Measurements from ENCODE around the gene MAP3K5.

MAP3K5 gene

DNA sequence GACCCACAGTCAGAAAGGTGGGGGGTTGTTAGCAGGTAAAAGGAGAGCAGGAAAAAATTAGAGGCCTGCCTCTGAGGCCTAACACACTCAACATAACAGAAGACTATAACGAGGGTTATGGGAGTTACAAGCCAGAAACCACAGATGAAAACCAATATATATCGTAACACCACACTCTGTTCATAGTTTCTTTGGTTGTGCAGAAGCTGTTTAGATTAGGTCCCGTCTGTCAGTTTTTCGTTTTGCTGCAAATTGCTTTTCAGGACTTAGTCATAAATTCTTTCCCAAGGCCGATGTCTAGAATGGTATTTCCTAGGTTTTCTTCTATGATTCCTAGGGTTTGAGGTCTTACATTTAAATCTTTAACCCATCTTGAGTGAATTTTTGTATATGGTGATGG is 3.7 kb upstream of the MAP3K5 start:
- Histone ChIP-seq H3K4me2 (ENCODE audit: low read length) (no peak overlapping the region), H3K9ac (ENCODE audit: low read length) (no peak overlapping the region), H3K27ac (ENCODE audit: low read depth, low read length, poor library complexity, severe bottlenecking) (no peak overlapping the region), H3K27me3 (ENCODE audit: insufficient read depth, low read length) (no peaks in the 10 kb centered on the region), H4K20me1 (ENCODE audit: insufficient read depth, low read length) (no peaks in the 10 kb centered on the region), H3K4me1 (ENCODE audit: insufficient read depth, low read length, severe bottlenecking) (peaks cover 9% of the 10 kb centered on the region), H3K9me3 (ENCODE audit: low read length) (no peaks in the 10 kb centered on the region), H3K9me2 (ENCODE audit: low read depth, low read length) (no peaks in the 10 kb centered on the region), H3K36me3 (ENCODE audit: insufficient read depth, low read length) (no peaks in the 10 kb centered on the region), H3K4me3 (ENCODE audit: low read depth, low read length, poor library complexity, severe bottlenecking) (no peak overlapping the region), H2AFZ (ENCODE audit: low read length) (no peak overlapping the region), H3F3A (ENCODE audit: insufficient read depth, low read length) (no peaks in the 10 kb centered on the region), H3K79me2 (ENCODE audit: insufficient read depth, low read length) (peaks cover under 1% of the 10 kb centered on the region; the same call in 1 of the 2 replicates)
- TF ChIP-seq EZH2 (IDR thresholded peaks at IDR 0.05; ENCODE audit: borderline replicate concordance, low read length), result no peak
- TF ChIP-seq, protein P1, sequence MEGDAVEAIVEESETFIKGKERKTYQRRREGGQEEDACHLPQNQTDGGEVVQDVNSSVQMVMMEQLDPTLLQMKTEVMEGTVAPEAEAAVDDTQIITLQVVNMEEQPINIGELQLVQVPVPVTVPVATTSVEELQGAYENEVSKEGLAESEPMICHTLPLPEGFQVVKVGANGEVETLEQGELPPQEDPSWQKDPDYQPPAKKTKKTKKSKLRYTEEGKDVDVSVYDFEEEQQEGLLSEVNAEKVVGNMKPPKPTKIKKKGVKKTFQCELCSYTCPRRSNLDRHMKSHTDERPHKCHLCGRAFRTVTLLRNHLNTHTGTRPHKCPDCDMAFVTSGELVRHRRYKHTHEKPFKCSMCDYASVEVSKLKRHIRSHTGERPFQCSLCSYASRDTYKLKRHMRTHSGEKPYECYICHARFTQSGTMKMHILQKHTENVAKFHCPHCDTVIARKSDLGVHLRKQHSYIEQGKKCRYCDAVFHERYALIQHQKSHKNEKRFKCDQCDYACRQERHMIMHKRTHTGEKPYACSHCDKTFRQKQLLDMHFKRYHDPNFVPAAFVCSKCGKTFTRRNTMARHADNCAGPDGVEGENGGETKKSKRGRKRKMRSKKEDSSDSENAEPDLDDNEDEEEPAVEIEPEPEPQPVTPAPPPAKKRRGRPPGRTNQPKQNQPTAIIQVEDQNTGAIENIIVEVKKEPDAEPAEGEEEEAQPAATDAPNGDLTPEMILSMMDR (IDR thresholded peaks at IDR 0.05; ENCODE audit: low read length), result no peak

DNA sequence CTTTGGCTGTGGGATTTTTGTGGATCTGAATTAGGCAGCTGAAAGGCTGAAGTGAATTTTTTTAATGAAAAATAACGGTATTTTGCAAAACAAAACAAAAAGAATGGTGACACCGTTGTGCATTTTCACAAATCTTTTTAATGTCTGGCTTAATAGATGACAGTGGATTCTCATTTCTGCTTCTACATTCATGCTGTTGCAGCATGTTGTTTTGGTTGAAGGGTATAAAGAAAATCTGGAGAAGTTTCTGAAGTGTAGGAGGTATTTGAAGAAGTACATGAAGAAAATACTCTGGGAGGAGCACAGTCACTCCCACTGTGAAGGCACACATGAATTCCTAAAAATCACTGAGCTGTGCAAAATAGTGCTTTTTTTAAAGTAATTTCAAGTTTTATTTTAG is 3.1 kb upstream of the MAP3K5 start:
- Histone ChIP-seq H3K4me3 (ENCODE audit: low read depth, low read length, poor library complexity, severe bottlenecking) (no peak overlapping the region), H3K27me3 (ENCODE audit: insufficient read depth, low read length) (no peaks in the 10 kb centered on the region), H3K27ac (ENCODE audit: low read depth, low read length, poor library complexity, severe bottlenecking) (no peak overlapping the region), H3K4me1 (ENCODE audit: insufficient read depth, low read length, severe bottlenecking) (peaks cover 15% of the 10 kb centered on the region), H3F3A (ENCODE audit: insufficient read depth, low read length) (no peaks in the 10 kb centered on the region), H3K9ac (ENCODE audit: low read length) (no peak overlapping the region), H2AFZ (ENCODE audit: low read length) (no peak overlapping the region), H3K79me2 (ENCODE audit: insufficient read depth, low read length) (peaks cover 7% of the 10 kb centered on the region), H3K9me2 (ENCODE audit: low read depth, low read length) (no peaks in the 10 kb centered on the region), H3K4me2 (ENCODE audit: low read length) (no peak overlapping the region), H3K9me3 (ENCODE audit: low read length) (no peaks in the 10 kb centered on the region), H3K36me3 (ENCODE audit: insufficient read depth, low read length) (no peaks in the 10 kb centered on the region), H4K20me1 (ENCODE audit: insufficient read depth, low read length) (no peaks in the 10 kb centered on the region)
- TF ChIP-seq EZH2 (IDR thresholded peaks at IDR 0.05; ENCODE audit: borderline replicate concordance, low read length), result no peak
- TF ChIP-seq, protein P1 (IDR thresholded peaks at IDR 0.05; ENCODE audit: low read length), result no peak

DNA sequence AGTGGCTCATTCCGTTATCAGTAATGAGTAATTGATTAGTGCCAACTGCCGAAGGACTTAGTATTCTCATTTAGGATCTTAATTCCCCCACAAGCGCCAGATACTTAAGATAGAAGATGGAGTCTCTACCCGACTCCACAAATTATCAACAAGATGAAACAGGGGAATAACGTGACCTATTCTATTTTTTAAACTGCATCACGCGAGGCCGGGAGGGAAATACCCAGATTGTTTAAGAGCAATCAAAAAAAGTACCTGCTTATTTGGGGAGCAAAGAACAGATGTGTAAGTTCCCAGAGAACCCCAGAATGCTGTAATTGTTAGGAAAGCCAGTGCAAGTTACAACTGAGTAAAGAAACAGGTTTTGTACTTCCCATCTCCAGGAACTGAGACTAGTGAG is 1.1 kb upstream of the MAP3K5 start:
- no peaks in the 10 kb centered on the region for H3K9me3 ChIP-seq (ENCODE audit: low read length)
- peaks cover 23% of the 10 kb centered on the region for H3K4me1 ChIP-seq (ENCODE audit: insufficient read depth, low read length, severe bottlenecking)
- H3F3A ChIP-seq (ENCODE audit: insufficient read depth, low read length), result no peaks in the 10 kb centered on the region
- no peak overlapping the region for H2AFZ ChIP-seq (ENCODE audit: low read length)
- peaks cover 18% of the 10 kb centered on the region for H3K79me2 ChIP-seq (ENCODE audit: insufficient read depth, low read length)
- H3K27ac ChIP-seq (ENCODE audit: low read depth, low read length, poor library complexity, severe bottlenecking), result no peak overlapping the region
- no peaks in the 10 kb centered on the region for H3K9me2 ChIP-seq (ENCODE audit: low read depth, low read length)
- H3K4me2 ChIP-seq (ENCODE audit: low read length), result peak overlapping the region; percentile 76
- H3K27me3 ChIP-seq (ENCODE audit: insufficient read depth, low read length), result no peaks in the 10 kb centered on the region
- H3K4me3 ChIP-seq (ENCODE audit: low read depth, low read length, poor library complexity, severe bottlenecking), result peak overlapping the region; percentile 81
- H4K20me1 ChIP-seq (ENCODE audit: insufficient read depth, low read length), result no peaks in the 10 kb centered on the region
- no peak for TF ChIP-seq EZH2 (IDR thresholded peaks at IDR 0.05; ENCODE audit: borderline replicate concordance, low read length)
- TF ChIP-seq, protein P1 (IDR thresholded peaks at IDR 0.05; ENCODE audit: low read length), result no peak
- H3K9ac ChIP-seq (ENCODE audit: low read length), result peak overlapping the region; percentile 17; the same call in 1 of the 2 replicates
- peaks cover 10% of the 10 kb centered on the region; the same call in 1 of the 2 replicates for H3K36me3 ChIP-seq (ENCODE audit: insufficient read depth, low read length)

Measured in OCI-LY1 (cell line).